NB4 (cell line): ENCODE measurements around the gene OR3A2.

ENCODE experiments used
- CTCF ChIP-seq: IDR thresholded peaks from one replicate; pipeline ENCODE4 v1.5.1; 2012; ENCODE audit warnings: low read depth, low read length
- MAX ChIP-seq: IDR thresholded peaks from 2 replicates; pipeline ENCODE4 v1.6.1; 2011; ENCODE audit warnings: low read depth, low read length
- MYC ChIP-seq: IDR thresholded peaks from 2 replicates; pipeline ENCODE4 v1.6.1; 2011; ENCODE audit warnings: low read depth, low read length
- POLR2A ChIP-seq: IDR thresholded peaks from 2 replicates; pipeline ENCODE4 v1.6.1; 2011; ENCODE audit warnings: mild to moderate bottlenecking; ENCODE audit not compliant: insufficient read length; ENCODE audit errors: extremely low read depth

GRCh38 chr17:3260600-3260999, 125.5 kb downstream of the OR3A2 start:
- TF ChIP-seq CTCF (no peak), POLR2A (no peak), MYC (no peak), MAX (no peak)
